HG02642 (cell line): ENCODE measurements around the gene STYX.
"Not testable (repeated sequence)": the region's sequence is repeated elsewhere in the genome, so short reads cannot be mapped to it uniquely, and the experiment has no call there.

ENCODE experiments used
- ATAC-seq: cut with Tn5 transposase; IDR thresholded peaks from one replicate; pipeline ENCODE4 v1.9.1; 2021; ENCODE audit warnings: mild to moderate bottlenecking; ENCODE audit not compliant: unreplicated experiment, poor library complexity

STYX gene

GRCh38 chr14:52723514-52724359, 6.2 kb upstream of the STYX start:
- no peak for ATAC-seq

DNA sequence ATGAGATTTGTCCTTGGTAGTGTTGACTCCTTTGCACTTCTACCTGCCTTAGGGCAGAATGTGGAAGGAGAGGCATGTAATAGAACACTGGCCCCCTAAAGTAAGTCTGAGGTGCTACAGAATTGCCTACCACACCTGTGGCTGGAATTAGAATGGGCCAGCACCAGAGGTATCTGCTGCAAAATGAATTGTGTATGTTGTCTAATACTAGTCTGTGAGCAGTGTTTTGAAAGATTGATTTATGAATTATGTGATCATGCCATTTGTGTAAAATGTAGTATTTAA, 5.7 kb upstream of the STYX start:
- ATAC-seq, result no peak

GRCh38 chr14:52727509-52727908, 2.5 kb upstream of the STYX start:
- not testable (repeated sequence) for ATAC-seq

DNA sequence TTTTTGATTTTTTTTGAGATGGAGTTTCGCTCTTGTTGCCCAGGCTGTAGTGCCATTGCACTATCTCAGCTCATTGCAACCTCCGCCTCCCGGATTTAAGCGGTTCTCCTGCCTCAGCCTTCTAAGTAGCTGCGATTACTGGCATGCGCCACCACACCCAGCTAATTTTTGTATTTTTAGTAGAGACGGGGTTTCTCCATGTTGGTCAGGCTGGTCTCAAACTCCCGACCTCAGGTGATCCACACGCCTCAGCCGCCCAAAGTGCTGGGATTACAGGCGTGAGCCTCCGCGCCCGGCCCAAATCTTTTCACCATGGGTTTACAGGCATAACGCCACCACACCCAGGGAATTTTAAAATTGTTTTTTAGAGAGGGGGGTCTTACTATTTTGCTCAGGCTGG, 931 bp upstream of the STYX start:
- ATAC-seq, result not testable (repeated sequence)

DNA sequence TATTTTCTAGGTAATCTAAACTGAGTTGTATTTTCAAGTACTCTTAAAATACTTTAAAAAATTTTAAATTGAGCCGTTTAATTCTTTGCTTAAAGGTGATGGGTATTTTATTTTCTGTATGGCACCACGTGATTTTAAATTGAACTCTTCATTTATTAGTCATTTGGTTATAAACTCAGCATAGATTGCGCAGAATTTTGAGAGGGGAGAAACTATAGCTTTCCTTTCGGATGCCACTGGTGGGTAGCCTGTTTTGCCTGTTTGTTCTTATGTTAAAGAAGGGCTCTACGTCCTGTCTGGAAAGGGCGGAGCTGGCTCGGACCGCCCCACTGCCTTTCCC, 411 bp upstream of the STYX start:
- no peak for ATAC-seq

- ATAC-seq, result no peak
Observed at GRCh38 chr14:52730709-52731111, 744 bp downstream of the STYX start.

GRCh38 chr14:52733824-52734223, 3.9 kb downstream of the STYX start:
- ATAC-seq, result no peak

DNA sequence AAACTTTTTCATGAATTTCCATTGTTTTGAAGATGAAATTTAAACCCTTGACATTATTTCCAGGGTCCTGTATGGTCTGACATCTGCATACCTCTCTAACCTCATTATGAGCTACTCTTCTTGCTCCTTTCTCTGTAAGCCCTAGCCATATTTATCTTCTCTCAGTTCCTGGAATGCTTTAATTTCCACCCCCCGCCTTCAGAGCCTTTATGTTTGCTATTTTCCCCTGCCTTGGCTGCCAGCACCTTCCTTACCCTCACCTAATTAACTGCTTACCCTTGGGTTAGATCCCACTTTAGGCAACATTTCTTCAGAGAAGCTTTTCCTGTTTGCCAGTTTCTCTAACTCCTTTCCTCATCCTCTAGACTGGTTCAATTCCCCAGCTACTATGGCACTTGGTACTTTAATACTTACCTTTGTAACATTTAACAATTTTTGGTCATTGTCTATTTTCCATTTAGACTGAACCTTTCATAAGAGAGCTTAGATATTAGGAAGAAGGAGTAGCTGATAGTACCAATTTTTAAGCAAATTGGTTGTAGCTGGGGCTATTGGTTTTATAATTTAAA, 6.0 kb downstream of the STYX start:
- no peak for ATAC-seq

- no peak for ATAC-seq
Observed at GRCh38 chr14:52738409-52738808, 8.4 kb downstream of the STYX start.

DNA sequence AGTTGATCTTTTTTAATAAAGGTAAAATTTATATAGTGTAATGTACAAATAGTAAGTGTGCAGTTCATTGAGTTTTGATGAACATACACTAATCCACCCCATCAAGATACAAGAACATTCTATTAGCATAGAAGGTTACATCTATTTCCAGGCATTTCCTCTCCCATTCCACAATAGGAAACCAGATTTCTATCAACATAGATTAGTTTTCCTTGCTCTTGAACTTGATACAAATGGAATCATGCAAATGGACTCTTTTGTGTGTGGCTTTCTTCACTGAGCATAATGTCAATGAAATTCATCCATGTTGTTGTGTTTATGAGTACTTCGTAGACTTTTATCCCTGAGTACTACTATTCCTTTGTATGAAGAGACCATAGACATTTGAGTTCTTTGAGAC, 10.8 kb downstream of the STYX start:
- ATAC-seq, result no peak

GRCh38 chr14:52741865-52742264, 11.9 kb downstream of the STYX start:
- peak; percentile 20 for ATAC-seq

- no peak for ATAC-seq
Observed at GRCh38 chr14:52748647-52749292, 18.8 kb downstream of the STYX start.

GRCh38 chr14:52755607-52756316, 25.8 kb downstream of the STYX start:
- no peak for ATAC-seq

DNA sequence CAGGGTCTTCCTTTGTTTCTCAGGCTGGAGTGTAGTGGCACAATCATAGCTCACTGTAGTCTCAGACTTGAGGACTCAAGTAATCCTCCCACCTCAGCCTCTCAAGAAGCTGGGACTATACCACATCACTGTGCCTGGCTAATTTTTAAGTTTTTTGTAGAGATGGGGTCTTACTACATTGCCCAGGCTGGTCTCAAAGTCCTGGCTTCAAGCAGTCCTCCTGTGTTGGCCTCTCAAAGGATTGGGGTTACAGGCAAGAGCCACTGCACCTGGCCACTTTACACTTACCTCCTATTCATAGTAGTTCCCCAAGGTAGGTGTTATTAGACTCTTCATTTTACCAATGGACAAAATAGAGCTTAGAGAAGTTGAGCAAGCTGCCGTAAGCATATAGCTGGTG, 29.2 kb downstream of the STYX start:
- ATAC-seq, result no peak

GRCh38 chr14:52762923-52763322, 33.0 kb downstream of the STYX start:
- ATAC-seq, result not testable (repeated sequence)

GRCh38 chr14:52767058-52767833, 37.3 kb downstream of the STYX start:
- ATAC-seq, result no peak

DNA sequence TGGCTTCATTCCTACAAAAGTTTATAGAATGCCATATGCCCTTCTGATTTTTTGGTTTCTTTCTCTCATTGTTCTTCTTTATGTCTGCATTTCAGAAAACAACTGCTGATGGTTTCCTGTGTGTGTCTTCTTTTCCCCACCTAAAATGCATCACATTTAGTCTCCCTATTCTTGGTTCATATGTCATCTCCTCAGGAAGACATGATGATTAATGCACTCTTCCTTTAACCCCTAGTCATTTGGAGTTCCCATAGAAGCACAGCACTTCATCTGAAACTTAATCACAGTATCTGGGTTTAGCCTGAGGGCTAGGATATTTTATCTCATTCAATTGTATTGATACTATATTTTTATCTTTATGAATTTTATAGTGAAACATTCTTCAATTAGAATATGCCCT, 39.9 kb downstream of the STYX start:
- ATAC-seq, result no peak

DNA sequence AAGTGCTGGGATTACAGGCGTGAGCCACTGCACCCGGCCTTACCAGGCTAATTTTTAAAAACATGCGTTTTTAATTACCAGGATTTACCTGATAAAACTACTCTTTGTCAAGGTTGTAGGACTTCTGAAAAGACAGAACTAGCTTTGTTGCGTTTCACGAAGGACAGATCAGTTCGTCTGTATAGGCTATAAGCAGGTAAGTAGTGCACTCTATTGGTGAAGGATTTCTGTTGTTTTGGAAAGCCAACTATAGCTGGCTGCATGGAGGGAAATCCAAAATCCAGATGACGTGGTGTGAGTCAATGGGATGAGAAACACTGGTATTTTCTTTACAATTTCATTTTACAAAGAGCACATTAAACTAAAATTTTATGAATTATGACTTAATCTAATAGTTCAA, 46.9 kb downstream of the STYX start:
- ATAC-seq, result no peak

DNA sequence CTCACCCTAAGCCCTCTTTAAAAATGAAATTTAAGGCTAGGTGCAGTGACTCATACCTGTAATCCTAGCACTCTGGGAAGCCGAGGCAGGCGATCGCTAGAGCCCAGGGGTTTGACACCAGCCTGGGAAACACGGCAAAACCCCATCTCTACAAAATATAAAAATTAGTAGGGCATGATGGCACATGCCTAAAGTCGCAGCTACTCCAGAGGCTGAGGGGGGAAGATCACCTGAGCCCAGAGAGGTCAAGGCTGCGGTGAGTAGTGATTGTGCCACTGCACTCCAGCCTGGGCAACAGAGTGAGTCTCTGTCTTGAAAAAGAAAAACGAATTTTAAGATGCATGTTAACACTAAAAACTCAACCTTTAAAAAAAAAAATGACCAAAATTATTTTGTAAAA, 48.7 kb downstream of the STYX start:
- ATAC-seq, result no peak

DNA sequence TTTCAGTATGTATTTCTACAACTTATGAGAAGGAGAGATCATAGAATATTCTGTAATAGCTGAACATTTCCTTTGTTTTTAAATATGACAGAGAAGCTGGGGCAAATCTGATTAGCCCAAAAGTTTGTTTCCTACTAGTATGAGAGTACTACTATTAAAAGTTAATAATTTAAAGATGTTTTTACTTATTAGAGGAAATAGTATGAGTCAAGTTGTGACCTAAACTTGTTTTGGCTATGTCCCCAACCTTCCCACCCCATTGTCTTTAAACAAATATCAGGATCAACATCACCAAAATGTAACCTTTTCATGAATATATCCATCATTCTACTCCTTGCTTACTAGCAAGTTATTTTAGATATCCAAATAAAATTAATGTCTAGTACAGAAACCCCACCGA, 50.9 kb downstream of the STYX start:
- no peak for ATAC-seq

DNA sequence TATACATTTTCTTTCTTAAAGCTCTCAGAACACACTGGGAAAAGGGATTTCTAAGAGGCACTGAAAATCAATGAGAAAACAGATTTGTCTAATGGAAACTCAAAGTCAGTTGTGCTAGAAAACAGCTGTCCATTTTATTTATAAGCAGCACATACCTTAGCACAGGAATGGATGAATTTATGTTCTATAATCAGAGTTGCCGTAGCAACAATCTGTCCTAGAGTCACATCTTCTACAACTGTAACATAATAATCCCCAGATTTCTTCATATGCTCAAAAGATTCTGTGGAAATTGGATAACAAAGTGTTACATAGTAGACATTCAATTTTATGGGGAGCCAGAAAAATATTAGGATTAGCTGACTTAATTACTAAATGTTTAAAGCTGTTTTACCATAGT, 51.7 kb downstream of the STYX start:
- ATAC-seq, result no peak
